Fibroblast of skin of scalp (primary cell): ENCODE results near the gene RPSA. TPM values are rescaled to one million over a fixed set of nuclear protein-coding genes. Genes with fewer than 3 reads are reported as not detected.
A peak's percentile ranks its signal among the peaks of the same experiment; 100 is the strongest.
"Not testable (repeated sequence)": the region's sequence is repeated elsewhere in the genome, so short reads cannot be mapped to it uniquely, and the experiment has no call there.

Source experiments
- DNase-seq: peaks from one replicate; pipeline ENCODE4 v3.0.0-alpha.2; 2013
- polyA plus RNA-seq, 2 experiments: library from polyadenylated mRNA; unstranded; fragments of 120-200 nt; gene quantifications; one replicate each; pipeline ENCODE4 v1.2.1, GENCODE V29; 2013; ENCODE audit not compliant: insufficient read length in 2 of 2

RPSA gene
- 2,332 TPM for polyA plus RNA-seq (2013, experiment 1 of 2; ENCODE audit: insufficient read length)
- polyA plus RNA-seq (2013, experiment 2 of 2; ENCODE audit: insufficient read length), result 2,296 TPM

DNA sequence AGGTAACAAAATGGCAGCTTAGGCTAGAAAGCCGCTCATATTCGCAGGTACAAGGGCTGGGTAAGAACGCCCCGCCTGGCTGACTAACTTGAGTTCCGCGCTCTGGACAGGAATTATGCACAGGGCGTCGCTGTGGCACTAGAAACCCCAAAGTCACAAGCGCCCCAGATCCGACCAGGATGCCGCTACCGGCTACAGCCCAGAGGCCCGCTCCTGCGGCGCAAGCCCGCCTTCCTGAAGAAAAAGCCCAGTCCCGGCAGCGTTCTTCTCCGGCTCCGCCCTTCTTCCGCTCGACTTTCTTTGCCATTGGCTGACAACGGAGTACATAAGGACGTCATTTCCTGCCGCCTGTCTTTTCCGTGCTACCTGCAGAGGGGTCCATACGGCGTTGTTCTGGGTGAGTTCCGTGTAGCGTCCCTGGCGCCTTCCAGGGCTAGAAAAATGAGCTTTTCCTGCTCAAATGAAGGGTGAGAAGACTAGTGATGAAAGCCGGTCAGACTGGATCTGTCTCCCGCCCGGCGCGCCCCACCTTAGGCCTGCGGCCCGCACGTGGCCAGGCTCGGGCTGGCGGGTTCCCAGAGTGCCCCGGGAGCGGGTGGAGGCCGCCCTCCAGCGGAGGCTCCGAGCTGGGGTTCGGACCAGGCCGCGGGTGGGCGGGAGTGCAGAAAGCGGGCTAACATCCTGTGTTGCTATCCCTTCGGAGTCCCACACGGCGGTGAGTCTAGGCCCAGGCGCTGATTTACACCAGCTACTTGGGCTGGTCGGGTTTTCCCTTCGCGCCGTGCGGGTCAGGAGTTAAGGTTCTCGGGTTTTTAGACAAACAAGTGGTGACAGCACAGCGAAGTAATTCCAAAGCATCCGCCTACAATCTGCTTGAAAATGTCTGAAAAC is at the start of gene RPSA:
TSS of gene RPSA (plus strand) at position 353 of the 891 bp plus-strand sequence. CDS start 934 bp downstream, outside the sequence.
- DNase-seq, result peak; percentile 97

DNA sequence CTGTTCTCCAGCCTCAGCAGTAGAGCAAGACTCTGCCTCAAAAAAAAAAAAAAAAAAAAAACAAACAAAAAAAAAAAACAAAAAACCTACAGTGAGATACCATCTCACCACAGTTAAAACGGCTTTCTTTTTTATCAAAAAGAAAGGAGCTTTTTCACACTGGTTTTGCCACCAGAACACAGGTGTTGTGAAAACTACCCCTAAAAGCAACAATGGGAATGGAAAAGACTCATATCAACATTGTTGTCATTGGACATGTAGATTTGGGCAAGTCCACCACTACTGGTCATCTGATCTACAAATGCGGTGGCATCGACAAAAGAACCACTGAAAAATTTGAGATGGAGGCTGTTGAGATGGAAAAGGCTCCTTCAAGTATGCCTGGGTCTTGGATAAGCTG is 48.2 kb upstream of the RPSA start:
- no peak for DNase-seq

DNA sequence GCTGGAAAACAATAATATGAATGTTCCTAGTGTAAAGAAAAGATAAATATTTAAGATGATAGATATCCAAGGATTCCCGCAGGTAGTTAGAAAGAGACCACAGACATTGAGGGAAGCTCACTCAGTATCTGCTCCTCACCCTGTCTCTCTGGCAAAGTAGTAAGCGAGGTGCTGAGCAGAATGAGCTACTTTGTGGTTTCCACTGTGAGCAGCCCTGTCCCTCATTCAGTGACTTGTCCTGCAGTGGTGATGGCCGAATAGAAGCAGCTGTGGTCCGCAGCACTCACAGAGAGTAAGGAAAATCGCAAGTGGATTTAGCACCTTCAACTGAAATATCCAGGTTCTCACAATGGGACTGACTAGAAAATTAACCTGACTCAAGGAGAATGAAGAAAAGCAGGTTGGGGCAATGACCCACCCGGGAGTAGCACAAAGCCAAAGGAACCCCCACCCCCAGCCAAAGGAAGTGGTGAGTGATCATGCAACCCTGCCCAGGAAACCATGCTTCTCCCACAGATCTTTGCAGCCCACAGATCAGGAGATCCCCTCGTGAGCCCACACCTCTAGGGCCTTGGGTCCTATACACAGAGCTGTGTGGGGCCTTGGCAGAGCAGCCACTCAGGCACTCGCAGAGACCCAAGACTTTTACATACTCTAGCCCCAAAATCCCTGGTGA is 45.1 kb upstream of the RPSA start:
- DNase-seq, result no peak

DNA sequence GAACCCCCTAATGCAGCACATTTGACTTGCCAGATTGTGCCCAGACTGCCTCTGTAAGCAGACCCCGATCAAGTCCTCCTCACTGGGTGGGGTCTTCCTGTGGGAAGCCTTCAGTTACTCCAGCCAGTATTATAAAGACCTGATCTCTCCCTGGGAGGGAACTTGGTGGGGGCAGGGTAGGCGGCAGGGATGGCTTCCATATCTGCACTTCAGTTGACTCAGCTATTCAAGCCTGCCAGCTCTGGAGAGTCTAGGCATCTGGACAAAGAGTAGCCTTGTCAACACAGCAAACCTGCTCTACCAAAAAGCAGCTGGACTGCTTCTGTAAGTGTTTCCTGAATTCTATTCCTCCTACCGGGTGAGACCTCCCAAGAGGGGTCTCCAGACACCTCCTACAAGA is 44.3 kb upstream of the RPSA start:
- DNase-seq, result no peak

DNA sequence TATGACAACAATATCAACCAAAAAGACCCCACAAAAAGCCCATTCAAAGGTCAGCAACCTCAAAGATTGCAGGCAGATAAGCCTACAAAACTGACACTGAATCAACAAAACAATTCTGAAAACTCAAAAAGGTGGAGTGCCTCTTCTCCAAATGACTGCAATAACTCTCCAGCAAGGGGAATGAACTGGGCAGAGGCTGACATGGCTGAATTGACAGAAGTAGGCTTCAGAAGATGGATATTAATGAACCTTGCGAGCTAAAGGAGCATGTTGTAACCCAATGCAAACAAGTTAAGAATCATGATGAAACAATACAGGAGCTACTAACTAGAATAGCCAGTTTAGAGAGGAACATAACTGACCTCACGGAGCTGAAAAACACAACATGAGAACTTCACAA is 43.7 kb upstream of the RPSA start:
- DNase-seq, result no peak

DNA sequence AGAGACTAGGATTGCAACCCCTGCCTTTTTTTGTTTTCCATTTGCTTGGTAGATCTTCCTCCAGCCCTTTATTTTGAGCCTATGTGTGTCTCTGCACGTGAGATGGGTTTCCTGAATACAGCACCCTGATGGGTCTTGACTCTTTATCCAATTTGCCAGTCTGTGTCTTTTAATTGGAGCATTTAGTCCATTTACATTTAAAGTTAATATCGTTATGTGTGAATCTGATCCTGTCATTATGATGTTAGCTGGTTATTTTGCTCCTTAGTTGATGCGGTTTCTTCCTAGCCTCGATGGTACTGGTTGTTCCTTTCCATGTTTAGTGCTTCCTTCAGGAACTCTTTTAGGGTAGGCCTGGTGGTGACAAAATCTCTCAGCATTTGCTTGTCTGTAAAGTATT is 36.1 kb upstream of the RPSA start:
- not testable (repeated sequence) for DNase-seq

DNA sequence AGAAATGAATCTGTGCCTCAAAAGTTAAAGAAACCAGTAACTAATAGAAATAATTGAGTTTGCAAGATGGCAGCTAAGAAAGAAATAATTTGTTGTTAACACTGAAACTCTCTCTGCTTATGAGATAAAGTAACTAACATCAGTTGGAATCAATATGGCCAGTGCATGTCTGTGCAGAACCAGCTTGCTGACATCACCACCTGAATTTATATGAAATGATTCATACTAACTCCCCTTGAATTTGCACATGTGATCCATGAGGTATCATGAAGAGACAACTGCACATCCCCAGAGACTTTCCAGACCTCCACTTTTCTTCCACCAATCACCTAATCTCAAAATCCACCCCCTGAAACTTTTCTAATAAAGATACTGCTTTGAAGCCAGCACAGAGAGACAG is 33.7 kb upstream of the RPSA start:
- no peak for DNase-seq

DNA sequence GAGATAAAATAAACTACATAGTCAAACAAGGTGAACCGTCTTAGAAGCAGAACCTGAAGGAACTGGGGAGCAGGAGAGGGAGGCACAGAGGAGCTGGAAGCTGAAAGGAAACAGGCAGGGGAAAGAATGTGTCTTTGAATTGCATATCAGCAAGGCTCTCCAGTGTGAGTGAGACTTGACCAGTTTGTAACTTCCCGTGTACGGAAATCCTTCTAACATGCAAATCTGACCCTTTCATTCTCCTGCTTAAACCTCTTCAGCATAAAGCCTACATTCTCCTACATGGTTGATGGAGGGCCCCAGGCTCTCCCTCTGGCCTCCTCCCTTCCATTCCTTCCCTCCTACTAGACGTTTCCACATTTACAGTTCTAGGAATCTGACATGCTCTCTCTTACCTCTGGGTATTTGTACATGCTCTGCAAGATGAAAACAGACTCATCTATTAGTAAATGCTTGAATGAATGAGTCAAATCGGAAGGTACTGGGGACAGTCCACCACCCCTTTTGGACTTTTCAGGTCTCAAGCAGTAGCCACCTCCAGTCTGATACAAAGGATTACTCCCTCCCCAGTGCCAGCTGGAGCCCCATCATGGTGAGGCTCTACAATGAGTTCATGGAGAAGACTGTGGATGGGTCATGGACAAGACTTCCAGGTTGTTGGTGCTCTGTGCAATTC is 29.4 kb upstream of the RPSA start:
- DNase-seq, result no peak

DNA sequence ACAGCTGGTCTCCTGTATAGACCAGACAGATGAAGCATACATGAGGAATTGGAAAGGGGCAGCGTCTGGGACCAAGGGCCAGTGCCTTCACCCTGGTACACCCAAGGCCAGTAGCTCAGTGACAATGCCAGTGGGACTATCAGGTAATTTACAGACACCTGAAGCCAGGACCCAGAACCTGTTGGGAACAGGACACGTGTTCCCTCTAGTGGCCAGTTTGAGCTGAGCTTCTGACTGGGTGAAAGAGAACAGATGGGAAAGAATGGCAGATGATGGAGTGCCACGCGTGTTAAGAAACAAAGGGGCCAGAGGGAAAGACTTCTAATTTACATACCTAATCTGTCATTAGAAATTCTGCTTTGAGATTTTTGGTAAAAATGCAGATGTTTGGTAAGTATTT is 28.4 kb upstream of the RPSA start:
- peak; percentile 5 for DNase-seq

DNA sequence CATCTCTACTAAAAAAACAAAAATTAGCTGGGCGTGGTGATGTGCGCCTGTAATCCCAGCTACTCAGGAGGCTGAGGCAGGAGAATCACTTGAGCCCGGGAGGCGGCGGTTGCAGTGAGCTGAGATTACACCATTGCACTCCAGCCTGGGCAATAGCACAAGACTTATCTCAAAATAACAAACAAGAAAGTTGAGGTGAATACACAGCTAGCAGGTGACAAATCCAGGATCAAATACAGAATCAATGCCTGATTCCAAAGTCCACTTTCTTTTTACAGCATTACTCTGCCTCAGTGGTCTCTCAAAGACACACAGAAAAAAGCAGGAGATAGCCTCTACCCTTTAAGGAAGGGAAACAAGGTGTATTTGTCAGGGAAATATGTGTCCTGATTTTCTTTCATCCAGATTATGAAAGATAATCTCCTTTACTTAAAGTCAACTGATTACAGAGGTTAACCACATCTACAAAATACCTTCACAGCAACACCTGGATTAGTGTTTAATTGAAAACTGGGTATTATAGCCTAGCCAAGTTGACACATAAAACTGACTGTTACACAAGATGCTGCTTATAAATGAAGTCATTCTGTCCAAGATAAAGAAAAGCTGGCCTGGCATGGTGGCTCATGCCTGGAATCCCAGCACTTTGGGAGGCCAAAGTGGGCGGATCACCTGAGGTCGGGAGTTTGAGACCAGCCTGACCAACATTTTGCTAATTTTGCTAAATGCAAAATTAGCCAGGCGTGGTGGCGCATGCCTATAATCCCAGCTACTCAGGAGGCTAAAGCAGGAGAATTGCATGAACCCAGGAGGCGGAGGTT is 27.4 kb upstream of the RPSA start:
- no peak for DNase-seq

DNA sequence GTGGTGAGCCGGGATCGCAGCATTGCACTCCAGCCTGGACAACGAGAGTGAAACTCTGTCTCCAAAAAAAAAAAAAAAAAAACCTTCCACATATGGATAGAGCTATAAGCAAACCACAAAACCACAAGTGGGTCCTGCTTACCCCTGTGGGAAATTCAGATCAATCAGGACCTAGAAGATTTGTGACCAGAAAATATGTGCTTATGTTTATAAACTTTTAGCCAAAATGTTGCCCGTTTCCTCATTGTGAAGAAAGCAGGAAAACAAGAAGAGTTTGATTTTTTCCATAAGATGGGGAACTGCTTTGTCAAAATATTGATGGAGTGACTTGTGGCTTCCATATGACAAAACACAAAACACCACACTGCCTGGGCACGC is 26.8 kb upstream of the RPSA start:
- DNase-seq, result no peak

DNA sequence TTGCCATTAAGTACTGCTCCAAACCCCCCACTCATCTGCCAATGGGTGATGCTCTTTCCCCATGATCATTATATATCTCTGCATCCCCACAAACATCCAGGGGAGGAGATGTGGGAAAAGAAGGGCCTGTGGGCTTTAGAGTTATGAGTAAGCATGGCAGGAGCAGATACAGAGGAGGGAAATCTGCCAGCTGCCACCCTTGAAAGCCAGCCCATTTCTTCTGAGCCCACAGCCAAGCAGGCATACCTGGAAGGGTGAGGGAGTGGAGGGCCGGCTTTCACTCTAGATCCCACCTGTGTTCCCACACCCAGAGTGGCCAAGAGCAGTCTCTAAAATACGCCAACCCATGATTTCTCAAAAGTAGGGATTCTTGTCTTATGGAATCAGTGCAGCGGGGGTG is 25.1 kb upstream of the RPSA start:
- DNase-seq, result no peak

DNA sequence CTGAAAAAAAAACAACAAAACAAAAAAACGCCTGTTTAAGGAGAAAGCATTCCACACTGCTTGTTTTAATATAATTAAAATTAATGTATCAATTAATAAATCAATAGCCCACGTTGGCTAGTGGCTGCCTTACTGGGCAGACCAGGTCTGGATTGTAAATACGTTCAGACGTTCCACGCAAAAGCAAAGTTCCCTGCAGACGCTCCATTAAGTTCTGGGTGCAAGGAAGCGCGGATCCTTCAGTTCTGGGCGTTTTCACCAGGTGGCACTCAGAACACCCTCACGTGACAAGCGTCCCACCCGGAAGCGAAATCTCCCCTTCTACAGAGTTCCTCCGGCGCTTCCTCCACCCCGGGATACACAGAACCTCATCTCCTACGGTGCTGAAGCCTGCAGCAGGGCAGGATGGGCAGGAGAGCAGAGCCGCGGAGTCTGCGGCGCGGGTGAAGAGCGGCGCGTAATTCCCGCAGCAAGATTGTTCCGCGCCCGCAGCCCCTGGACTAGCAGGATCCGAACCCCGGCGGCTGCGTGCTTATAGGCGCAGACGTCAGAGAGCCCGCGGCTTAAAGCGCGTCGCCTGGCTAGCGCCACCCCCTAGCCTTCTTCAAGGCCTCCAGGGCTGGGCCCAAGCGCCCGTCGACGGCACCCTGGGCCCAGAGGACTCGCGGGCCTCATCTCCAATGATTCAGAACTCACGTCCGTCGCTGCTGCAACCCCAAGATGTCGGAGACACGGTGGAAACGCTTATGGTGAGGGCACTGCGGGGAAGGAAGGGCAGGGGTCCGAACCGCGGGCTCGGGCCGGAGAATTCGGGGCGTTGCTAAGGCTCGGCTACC is 23.3 kb upstream of the RPSA start, which contains the start of gene SLC25A38:
TSS of gene SLC25A38 (plus strand) at position 326 of the 836 bp plus-strand sequence. CDS start at position 681, 355 bp downstream.
- DNase-seq, result peak; percentile 83

DNA sequence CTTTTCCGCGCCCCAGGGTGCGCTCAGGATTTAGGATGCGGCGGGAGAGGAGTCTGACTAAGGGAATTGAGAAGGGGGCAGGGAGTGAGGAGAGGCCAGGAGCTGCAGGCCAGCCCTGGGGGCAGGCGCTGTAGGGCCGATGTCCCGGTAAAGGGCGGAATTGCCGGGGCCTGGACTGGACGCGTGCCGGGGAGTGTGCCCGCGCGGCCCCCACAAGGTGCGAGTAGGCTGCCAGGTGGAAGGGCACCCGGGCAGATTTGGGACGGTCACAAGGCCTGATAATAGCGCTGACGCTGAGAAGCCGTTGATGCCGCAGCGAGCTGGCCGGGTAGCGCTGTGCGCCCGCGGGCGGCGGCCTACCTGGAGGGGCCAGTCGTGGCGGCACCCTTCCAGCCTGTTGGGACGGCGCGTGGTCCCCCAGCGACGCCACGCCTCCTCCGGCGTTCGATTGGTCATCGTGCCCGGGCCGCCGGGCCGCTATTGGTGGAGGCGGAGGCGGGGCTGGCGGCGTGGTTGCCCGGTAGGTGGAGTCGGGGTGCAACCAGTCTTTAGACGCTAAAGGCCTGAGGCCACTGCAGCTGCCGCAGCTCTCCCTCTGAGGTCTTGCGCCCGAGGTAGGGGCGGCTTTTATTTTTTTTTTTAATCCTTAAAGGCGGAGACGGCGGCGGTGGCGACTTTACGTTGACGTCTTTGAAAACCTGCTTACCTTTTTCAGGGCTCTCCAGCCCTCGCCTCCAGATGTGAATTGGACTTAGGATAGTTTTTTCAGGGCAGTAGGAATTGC is 22.4 kb upstream of the RPSA start:
- peak; percentile 90 for DNase-seq

DNA sequence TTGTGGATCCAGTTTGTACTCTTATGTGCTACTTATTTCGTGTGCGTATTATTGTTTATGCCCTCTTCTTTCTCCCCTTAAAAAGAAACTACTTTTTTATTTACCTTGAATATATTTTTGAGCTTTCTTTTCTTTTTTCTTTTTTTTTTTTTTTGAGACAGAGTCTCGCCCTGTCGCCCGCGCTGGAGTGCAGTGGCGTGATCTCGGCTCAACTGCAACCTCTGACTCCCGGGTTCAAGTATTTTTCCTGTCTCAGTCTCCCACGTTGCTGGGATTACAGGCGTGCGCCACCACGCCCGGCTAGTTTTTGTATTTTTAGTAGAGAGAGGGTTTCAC is 21.9 kb upstream of the RPSA start:
- no peak for DNase-seq

DNA sequence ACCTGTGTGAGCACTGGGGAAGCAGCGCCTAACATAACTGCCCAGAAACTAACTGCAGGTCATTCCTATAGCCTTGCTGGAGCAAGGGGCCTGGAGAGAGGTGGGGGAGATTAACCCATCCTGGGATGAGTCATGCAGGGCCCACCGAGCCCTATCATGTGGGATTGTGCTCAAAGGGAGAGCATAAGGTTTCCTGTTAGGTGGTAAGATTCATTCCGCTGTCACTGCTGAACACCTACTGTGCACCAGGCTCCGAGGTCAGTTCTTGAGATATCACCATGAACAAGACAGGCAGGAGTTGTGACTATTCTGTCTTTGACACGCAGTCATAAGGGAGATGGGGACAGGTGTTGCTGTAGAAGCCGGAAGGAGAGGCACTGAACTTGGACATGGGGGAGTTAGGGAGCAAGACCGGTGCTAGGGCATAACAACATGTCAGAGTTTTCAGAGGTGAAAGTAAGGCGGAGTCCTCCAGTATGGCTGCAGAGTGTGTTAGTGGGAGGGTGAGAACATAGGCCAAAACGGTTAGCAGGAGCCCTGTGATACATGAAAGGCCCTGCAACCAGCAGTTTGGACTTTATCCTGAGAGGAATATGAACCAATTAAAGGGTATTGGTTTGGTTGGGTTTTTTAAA is 20.9 kb upstream of the RPSA start:
- DNase-seq, result no peak

DNA sequence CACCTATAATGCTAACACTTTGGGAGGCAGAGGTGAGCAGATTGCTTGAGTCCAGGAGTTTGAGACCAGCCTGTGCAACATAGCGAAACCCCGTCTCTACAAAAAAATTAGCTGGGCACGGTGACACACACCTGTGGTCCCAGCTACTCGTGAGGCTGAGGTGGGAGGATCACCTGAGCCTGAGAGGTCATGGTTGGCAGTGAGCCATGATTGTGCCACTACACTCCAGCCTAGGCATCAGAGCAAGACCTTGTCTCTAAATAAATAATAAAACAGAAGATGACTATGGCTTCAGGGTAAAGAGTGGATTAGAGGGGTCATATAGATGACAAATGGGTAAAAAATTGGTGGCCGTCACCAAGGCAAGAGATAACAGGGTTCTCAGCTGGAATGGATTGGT is 20.2 kb upstream of the RPSA start:
- no peak for DNase-seq

DNA sequence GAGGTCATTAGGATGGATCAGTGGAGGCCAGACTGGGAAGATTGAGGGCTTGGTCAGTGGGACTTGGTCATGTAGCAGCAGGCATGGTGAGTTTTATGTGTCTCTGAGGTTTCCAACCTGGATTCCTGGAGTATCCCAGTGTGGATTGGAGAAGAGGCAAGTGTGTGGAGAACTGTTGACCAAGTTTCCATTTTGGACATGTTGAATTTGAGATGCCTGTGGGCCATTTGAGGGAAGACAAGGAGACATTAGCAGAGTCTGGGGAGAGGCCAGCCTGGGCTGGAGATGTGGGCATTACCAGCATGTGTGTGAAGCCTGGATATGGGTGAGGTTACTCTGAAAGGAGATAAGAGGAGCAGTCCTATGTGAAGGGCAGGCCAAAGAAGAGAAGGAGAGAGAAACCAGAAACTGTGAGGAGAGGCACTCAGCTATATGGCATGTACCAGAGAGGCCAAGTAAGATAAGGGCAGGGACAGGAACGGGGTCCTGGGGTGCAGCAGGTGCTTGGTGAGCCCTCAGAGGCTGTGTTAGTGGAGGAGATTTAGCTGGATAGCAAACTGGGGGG is 19.0 kb upstream of the RPSA start:
- no peak for DNase-seq

DNA sequence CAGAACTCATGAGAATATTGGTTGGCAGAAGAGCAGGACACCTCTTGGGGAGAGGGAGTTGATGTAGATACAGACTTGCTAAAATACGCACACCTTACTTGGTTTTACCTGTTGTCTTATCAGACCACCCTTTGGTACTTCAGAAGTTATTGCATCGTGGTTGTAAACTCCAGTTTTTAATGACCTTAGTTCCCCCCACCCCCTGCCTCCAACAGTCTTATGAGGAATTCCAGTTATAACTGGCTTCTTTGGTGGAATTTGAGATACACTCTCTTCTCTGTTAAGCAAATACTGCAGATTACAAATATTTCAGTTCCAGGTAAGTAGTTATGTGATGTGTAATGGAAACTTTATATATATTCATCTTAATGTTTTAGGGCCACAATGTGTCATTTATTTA is 18.4 kb upstream of the RPSA start:
- DNase-seq, result no peak

DNA sequence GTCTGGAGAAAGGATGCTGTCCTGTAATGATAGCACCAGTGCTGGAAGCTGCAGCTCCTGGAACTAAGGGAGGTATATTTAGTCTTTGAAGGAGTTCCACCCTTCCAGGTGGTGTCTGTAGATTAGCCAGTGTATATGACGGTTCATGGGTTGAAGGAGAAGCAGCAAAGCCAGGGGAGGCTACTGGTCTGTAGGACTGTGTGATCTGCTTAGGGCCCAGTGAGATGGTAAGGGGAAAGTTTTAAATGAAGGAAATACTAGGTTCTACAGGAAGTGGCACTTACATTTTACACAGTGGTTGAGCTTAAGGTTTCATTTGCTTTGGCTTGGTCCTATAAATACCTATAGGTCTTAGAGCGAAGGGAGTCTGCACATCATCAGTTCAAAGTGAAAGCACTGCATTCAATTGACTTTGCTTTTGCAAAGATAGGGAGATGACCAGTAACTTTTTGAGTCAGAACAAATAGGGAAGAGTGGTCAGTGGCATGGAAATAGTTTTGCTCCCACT is 17.7 kb upstream of the RPSA start:
- DNase-seq, result no peak
